ENCODE measurements around the gene KLF7.

DNA sequence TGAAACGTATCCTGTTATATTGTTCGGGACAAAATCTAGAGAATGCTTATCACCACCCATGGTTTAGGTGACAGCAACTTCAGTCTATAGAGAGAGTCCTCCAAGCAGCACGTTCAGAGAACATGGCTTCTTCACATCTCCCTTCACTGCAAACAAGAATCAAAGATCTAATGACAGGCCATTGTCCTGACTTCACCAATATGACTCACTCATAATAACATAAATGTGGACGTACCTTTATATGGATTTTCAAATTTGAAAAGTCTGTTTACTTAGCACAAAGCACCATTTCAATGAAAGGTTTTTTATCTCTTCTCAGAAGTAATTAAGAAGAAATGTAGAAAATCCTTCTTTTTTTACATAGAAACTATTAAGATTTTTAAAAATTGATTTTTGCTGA lies 46.7 kb downstream of the KLF7 start:
- no peak for TF ChIP-seq CTCF (conservative IDR thresholded peaks at IDR 0.05 in 1 of 2, IDR thresholded peaks at IDR 0.05 in 1 of 2; ENCODE audit: extremely low read depth in 1 of 2, insufficient read depth in 1 of 2, low read depth in 1 of 2, low read length in 2 of 2)
- no peak for TF ChIP-seq EZH2 (IDR thresholded peaks at IDR 0.05; ENCODE audit: borderline replicate concordance, low read length)
